Prostate gland (tissue), 2 donors: Measurements from ENCODE around the gene ARAP3.
A peak's percentile ranks its signal among the peaks of the same experiment; 100 is the strongest.

Experiments
- POLR2A ChIP-seq: fragments of 450-650 bp; IDR thresholded peaks from one replicate; pipeline ENCODE4 v1.6.1; 2016; ENCODE audit warnings: antibody characterized with exemption, mild to moderate bottlenecking
- POLR2AphosphoS5 ChIP-seq: sonication (generic); formaldehyde crosslinking; IDR thresholded peaks from one replicate; pipeline ENCODE4 v1.6.1; 2017; ENCODE audit warnings: antibody characterized with exemption
- TF ChIP-seq, protein P1 (sequence below), 4 experiments: fragments of 200-600 bp in 2 of 4; fragments of 450-650 bp in 2 of 4; sonication (generic) in 2 of 4; IDR thresholded peaks; 1 replicate in 3 of 4; 2 replicates in 1 of 4; pipeline ENCODE4 v1.5.1; 2016 to 2019; ENCODE audit warnings: antibody characterized with exemption in 4 of 4, mild to moderate bottlenecking in 2 of 4, moderate library complexity in 2 of 4

GRCh38 chr5:141618804-141619554, 63.1 kb downstream of the ARAP3 start, which contains the start of gene DIAPH1:
- TF ChIP-seq, protein P1, sequence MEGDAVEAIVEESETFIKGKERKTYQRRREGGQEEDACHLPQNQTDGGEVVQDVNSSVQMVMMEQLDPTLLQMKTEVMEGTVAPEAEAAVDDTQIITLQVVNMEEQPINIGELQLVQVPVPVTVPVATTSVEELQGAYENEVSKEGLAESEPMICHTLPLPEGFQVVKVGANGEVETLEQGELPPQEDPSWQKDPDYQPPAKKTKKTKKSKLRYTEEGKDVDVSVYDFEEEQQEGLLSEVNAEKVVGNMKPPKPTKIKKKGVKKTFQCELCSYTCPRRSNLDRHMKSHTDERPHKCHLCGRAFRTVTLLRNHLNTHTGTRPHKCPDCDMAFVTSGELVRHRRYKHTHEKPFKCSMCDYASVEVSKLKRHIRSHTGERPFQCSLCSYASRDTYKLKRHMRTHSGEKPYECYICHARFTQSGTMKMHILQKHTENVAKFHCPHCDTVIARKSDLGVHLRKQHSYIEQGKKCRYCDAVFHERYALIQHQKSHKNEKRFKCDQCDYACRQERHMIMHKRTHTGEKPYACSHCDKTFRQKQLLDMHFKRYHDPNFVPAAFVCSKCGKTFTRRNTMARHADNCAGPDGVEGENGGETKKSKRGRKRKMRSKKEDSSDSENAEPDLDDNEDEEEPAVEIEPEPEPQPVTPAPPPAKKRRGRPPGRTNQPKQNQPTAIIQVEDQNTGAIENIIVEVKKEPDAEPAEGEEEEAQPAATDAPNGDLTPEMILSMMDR (IDR thresholded peaks at IDR 0.05): peak; percentile 97 to 100 (median 100)
- TF ChIP-seq POLR2A (peak; percentile 95), POLR2AphosphoS5 (peak; percentile 93)
